Endothelial cell of umbilical vein (primary cell): Measurements from ENCODE around the gene GSG1L. TPM values are rescaled to one million over a fixed set of nuclear protein-coding genes. Genes with fewer than 3 reads are reported as not detected.

Experiments
- BruUV-seq: library from RNA; stranded (reverse); fragments of 400-500 nt; replicated peaks from 2 replicates; lab custom pipeline; 2021; lab: Mats Ljungman, UMichigan
- CTCF ChIA-PET: fragments of 300-600, 350-600 bp; sonication (Branson Sonifier 250); formaldehyde crosslinking; loops from one replicate; lab custom pipeline; 2021; ENCODE audit warnings: antibody characterized with exemption, inconsistent platforms; lab: Charles Lee
- POLR2A ChIA-PET: fragments of 300-600, 350-600 bp; sonication (Branson Sonifier 250); formaldehyde crosslinking; loops from one replicate; lab custom pipeline; 2021; ENCODE audit warnings: antibody characterized with exemption, inconsistent platforms; lab: Charles Lee
- DNase-seq: peaks from one replicate; pipeline ENCODE4 v3.0.0-alpha.2; 2011; ENCODE audit warnings: low read depth, low spot score
- FAIRE-seq: peaks from 2 replicates; lab custom pipeline; 2011; peaks lifted over from hg19 to GRCh38; lab: Jason Lieb, UNC
- H2AFZ ChIP-seq: 2 replicates; pipeline ENCODE4 v1.6.0; 2012; ENCODE audit warnings: low read depth, low read length, control low read depth, inconsistent platforms
- H3K27ac ChIP-seq: 2 replicates; pipeline ENCODE4 v1.5.1; 2011; ENCODE audit warnings: low read depth, mild to moderate bottlenecking, control low read depth, low read length, moderate library complexity; ENCODE audit not compliant: insufficient read depth
- H3K27me3 ChIP-seq, 2 experiments: 2 replicates each; pipeline versions ENCODE4 v1.6.0 to v1.6.1; 2011; ENCODE audit warnings: low read length in 2 of 2, mixed read lengths in 1 of 2; ENCODE audit not compliant: control insufficient read depth in 2 of 2, insufficient read depth in 2 of 2
- H3K36me3 ChIP-seq, 2 experiments: 2 replicates in 1 of 2; 3 replicates in 1 of 2; pipeline ENCODE4 v1.5.1; 2011; ENCODE audit warnings: low read length in 2 of 2, mild to moderate bottlenecking in 1 of 2, moderate library complexity in 1 of 2; ENCODE audit not compliant: control insufficient read depth in 2 of 2, insufficient read depth in 2 of 2; ENCODE audit errors: extremely low read depth in 1 of 2
- H3K4me1 ChIP-seq: 3 replicates; pipeline ENCODE4 v1.5.1; 2011; ENCODE audit warnings: mild to moderate bottlenecking, low read length; ENCODE audit not compliant: control insufficient read depth, insufficient read depth; ENCODE audit errors: extremely low read depth
- H3K4me2 ChIP-seq: 2 replicates; pipeline ENCODE4 v1.6.1; 2011; ENCODE audit warnings: low read length, control low read depth, mixed read lengths; ENCODE audit not compliant: insufficient read depth
- H3K4me3 ChIP-seq, 3 experiments: fragments of 200-600 bp in 1 of 3; sonication (generic), shearing (Covaris generic) in 1 of 3; replicated peaks in 1 of 3; 2 replicates each; pipeline ENCODE4 v1.5.1; 2011 to 2016; ENCODE audit warnings: control low read depth in 3 of 3, low read length in 3 of 3, mild to moderate bottlenecking in 2 of 3, inconsistent platforms in 1 of 3, low read depth in 1 of 3, moderate library complexity in 1 of 3; ENCODE audit not compliant: insufficient read depth in 1 of 3
- H3K79me2 ChIP-seq: 2 replicates; pipeline ENCODE4 v1.6.0; 2012; ENCODE audit warnings: low read length, inconsistent platforms; ENCODE audit not compliant: control insufficient read depth, insufficient read depth
- H3K9ac ChIP-seq: replicated peaks from 2 replicates; pipeline ENCODE3; 2011; ENCODE audit warnings: low read length, control low read depth; ENCODE audit not compliant: insufficient read depth; ENCODE audit errors: extremely low read depth
- H3K9me1 ChIP-seq: replicated peaks from 3 replicates; pipeline ENCODE4 v1.6.0; 2011; ENCODE audit warnings: mild to moderate bottlenecking, low read length; ENCODE audit not compliant: control insufficient read depth, insufficient read depth; ENCODE audit errors: extremely low read depth
- H3K9me3 ChIP-seq: replicated peaks from 2 replicates; pipeline ENCODE4 v1.5.1; 2012; ENCODE audit warnings: low read length, inconsistent platforms; ENCODE audit not compliant: control insufficient read depth, insufficient read depth
- H4K20me1 ChIP-seq: replicated peaks from 2 replicates; pipeline ENCODE3; 2011; ENCODE audit warnings: mild to moderate bottlenecking, low read length; ENCODE audit not compliant: control insufficient read depth, insufficient read depth; ENCODE audit errors: extremely low read depth
- EZH2 ChIP-seq: IDR thresholded peaks from 2 replicates; pipeline ENCODE4 v1.6.1; 2012; ENCODE audit warnings: borderline replicate concordance, low read depth, mild to moderate bottlenecking, moderate library complexity, low read length, inconsistent platforms; ENCODE audit not compliant: severe bottlenecking
- FOS ChIP-seq: IDR thresholded peaks from 2 replicates; pipeline ENCODE4 v1.6.1; 2011; ENCODE audit warnings: mild to moderate bottlenecking, low read length, moderate library complexity, borderline replicate concordance; ENCODE audit not compliant: insufficient read depth
- GATA2 ChIP-seq: IDR thresholded peaks from 2 replicates; pipeline ENCODE4 v1.7.0; 2011; ENCODE audit warnings: low read depth, mild to moderate bottlenecking, moderate library complexity, mixed read lengths, low read length; ENCODE audit not compliant: insufficient read length, insufficient read depth
- JUN ChIP-seq: IDR thresholded peaks from 2 replicates; pipeline ENCODE4 v1.6.1; 2011; ENCODE audit warnings: borderline replicate concordance, low read depth; ENCODE audit not compliant: insufficient read length, insufficient read depth
- MYC ChIP-seq: IDR thresholded peaks from one replicate; pipeline ENCODE4 v1.6.1; 2011; ENCODE audit warnings: mild to moderate bottlenecking, low read depth, low read length
- POLR2A ChIP-seq: IDR thresholded peaks from 2 replicates; pipeline ENCODE4 v1.6.1; 2012; ENCODE audit warnings: low read depth, mild to moderate bottlenecking, control low read depth, low read length
- POLR2AphosphoS5 ChIP-seq: IDR thresholded peaks from 2 replicates; pipeline ENCODE4 v1.6.1; 2012; ENCODE audit warnings: low read depth, mild to moderate bottlenecking, control low read depth, low read length, moderate library complexity; ENCODE audit not compliant: insufficient read depth
- dilution Hi-C: fragments of 300-500 bp; cut with MboI; formaldehyde crosslinking; loops from one replicate; pipeline ENCODE4 v1.15.0; 2019; ENCODE audit warnings: low sequenced_read_pairs; ENCODE audit not compliant: extremely low pct_ligation_motif_present
- intact Hi-C: fragments of 100-400 bp; cut with micrococcal nuclease; formaldehyde crosslinking; loops from one replicate; pipeline ENCODE4 v1.10.0; 2022
- polyA plus RNA-seq, 4 experiments: library from polyadenylated mRNA; depleted of rRNA in 3 of 4; stranded (reverse) in 3 of 4; unstranded in 1 of 4; fragments of >200 nt; gene quantifications; 2 replicates each; pipeline versions ENCODE4 v1.2.1 to v1.2.3, GENCODE V29; 2011 to 2012; ENCODE audit warnings: missing spikeins in 1 of 4
- small RNA-seq: library from RNA; depleted of rRNA; stranded (forward); fragments of <200 nt; gene quantifications from one replicate; pipeline ENCODE3, GENCODE V24; 2012; ENCODE audit warnings: low replicate concordance, low read depth; ENCODE audit not compliant: insufficient read depth, insufficient read length
- total RNA-seq: library from RNA; stranded (reverse); gene quantifications from 2 replicates; pipeline ENCODE4 v1.2.3, GENCODE V29; 2021
- TF ChIP-seq, protein P1 (sequence below), 2 donors: IDR thresholded peaks; 1 replicate in 1 of 2; 2 replicates in 1 of 2; pipeline ENCODE4 v1.5.1; 2011; ENCODE audit warnings: low read length in 2 of 2, mild to moderate bottlenecking in 2 of 2, moderate library complexity in 2 of 2, control low read depth in 1 of 2, inconsistent platforms in 1 of 2, low read depth in 1 of 2; ENCODE audit not compliant: insufficient read depth in 1 of 2; ENCODE audit errors: extremely low read depth in 1 of 2
- TF ChIP-seq, protein P2 (sequence below): IDR thresholded peaks from 2 replicates; pipeline ENCODE4 v1.6.1; 2011; ENCODE audit not compliant: insufficient read depth, insufficient read length

Gene GSG1L
- total and polyA plus RNA-seq, 2 donors (not counting 3 experiments of a cell fraction or from before 2014, with no cell fraction given), result 0.06 TPM; not detected in 1

DNA sequence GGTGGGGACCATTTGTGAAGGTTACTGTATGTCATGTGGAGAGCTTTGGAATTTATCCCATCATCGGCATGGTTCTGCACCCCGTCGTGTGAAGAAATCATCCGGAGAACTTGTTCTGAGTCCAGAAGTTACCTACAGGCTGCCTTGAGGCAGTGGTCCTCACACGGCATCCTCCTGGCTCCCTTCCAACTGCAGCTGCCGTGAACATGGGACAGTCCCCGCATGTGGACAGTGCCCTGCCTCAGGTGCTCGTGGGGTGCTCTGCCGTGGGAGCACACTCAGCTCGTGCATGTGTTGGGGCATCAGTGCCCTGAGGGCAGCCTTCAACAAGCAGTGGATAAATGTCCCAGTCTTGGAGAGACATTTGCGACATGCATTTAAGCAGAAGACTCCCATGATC is 324.9 kb downstream of the GSG1L start:
- intact Hi-C loops (no loop called here), dilution Hi-C loops (no loop called here)
- Histone ChIP-seq H4K20me1 (no peaks in the 10 kb centered on the region), H3K27me3 (no peaks in the 10 kb centered on the region), H3K9me3 (no peaks in the 10 kb centered on the region), H3K36me3 (peaks cover 0 to 2% of the 10 kb centered on the region in 2 experiments), H3K9ac (no peak overlapping the region), H3K4me2 (no peak overlapping the region), H3K9me1 (no peaks in the 10 kb centered on the region), H3K27ac (no peak overlapping the region), H3K4me1 (no peaks in the 10 kb centered on the region), H2AFZ (no peak overlapping the region), H3K4me3 (no peak overlapping the region), H3K79me2 (no peaks in the 10 kb centered on the region)
- no TSS peak for BruUV-seq
- CTCF ChIA-PET, result no interaction called here
- POLR2A ChIA-PET, result no interaction called here
- FAIRE-seq (no peak), DNase-seq (no peak)
- TF ChIP-seq EZH2, result no peak
- no peak for TF ChIP-seq MYC
- TF ChIP-seq, protein P1, sequence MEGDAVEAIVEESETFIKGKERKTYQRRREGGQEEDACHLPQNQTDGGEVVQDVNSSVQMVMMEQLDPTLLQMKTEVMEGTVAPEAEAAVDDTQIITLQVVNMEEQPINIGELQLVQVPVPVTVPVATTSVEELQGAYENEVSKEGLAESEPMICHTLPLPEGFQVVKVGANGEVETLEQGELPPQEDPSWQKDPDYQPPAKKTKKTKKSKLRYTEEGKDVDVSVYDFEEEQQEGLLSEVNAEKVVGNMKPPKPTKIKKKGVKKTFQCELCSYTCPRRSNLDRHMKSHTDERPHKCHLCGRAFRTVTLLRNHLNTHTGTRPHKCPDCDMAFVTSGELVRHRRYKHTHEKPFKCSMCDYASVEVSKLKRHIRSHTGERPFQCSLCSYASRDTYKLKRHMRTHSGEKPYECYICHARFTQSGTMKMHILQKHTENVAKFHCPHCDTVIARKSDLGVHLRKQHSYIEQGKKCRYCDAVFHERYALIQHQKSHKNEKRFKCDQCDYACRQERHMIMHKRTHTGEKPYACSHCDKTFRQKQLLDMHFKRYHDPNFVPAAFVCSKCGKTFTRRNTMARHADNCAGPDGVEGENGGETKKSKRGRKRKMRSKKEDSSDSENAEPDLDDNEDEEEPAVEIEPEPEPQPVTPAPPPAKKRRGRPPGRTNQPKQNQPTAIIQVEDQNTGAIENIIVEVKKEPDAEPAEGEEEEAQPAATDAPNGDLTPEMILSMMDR (IDR thresholded peaks at IDR 0.05; ENCODE audit: extremely low read depth in 1 of 2, insufficient read depth in 1 of 2, low read depth in 1 of 2, low read length in 2 of 2), result no peak
- no peak for TF ChIP-seq POLR2AphosphoS5
- no peak for TF ChIP-seq FOS
- no peak for TF ChIP-seq POLR2A
- no peak for TF ChIP-seq GATA2
- TF ChIP-seq, protein P2, sequence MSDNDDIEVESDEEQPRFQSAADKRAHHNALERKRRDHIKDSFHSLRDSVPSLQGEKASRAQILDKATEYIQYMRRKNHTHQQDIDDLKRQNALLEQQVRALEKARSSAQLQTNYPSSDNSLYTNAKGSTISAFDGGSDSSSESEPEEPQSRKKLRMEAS, result no peak
- no peak for TF ChIP-seq JUN

Small RNA genes within 50 kb of the gene (small RNA-seq; reads per million reads assigned to genes)
- gene RNU6-1241P (not detected), gene RNU6-159P (not detected)

Other genes with a start within 250 kb of the GSG1L start
- 154 and 170 TPM in 2 replicates for gene XPO6, start 148.3 kb upstream of the GSG1L start, total RNA-seq
- gene XPO6, start 148.3 kb upstream of the GSG1L start, polyA plus RNA-seq, result 272 and 328 TPM in 2 replicates
- gene SBK1, start 228.8 kb upstream of the GSG1L start, total RNA-seq, result 0.51 and 0.60 TPM in 2 replicates
- 0.19 and 0.21 TPM in 2 replicates for gene SBK1, start 228.8 kb upstream of the GSG1L start, polyA plus RNA-seq